HG03354 (cell line): ENCODE measurements around the gene BABAM1.

Experiments
- ATAC-seq: cut with Tn5 transposase; IDR thresholded peaks from one replicate; pipeline ENCODE4 v1.9.1; 2021; ENCODE audit warnings: mild to moderate bottlenecking; ENCODE audit not compliant: unreplicated experiment, poor library complexity, severe bottlenecking

BABAM1 gene

GRCh38 chr19:17296273-17296672 is 29.0 kb downstream of the BABAM1 start:
- no peak for ATAC-seq

- no peak for ATAC-seq
These were observed 29.7 kb downstream of the BABAM1 start for GRCh38 chr19:17296976-17297375.

GRCh38 chr19:17300992-17301619 is 33.9 kb downstream of the BABAM1 start:
- ATAC-seq, result no peak

- ATAC-seq, result no peak
These were observed 35.3 kb downstream of the BABAM1 start for GRCh38 chr19:17302391-17303166.

GRCh38 chr19:17303167-17303939 is 36.1 kb downstream of the BABAM1 start, which contains the start of gene ABHD8:
ABHD8 (minus strand) TSS chr19:17303425; CDS start chr19:17301616, 1,809 bp downstream.
- ATAC-seq, result peak; percentile 61

- no peak for ATAC-seq
These were observed 36.7 kb downstream of the BABAM1 start for GRCh38 chr19:17303940-17304267.

- no peak for ATAC-seq
These were observed 37.4 kb downstream of the BABAM1 start for GRCh38 chr19:17304386-17305215.

GRCh38 chr19:17305216-17305516 is 37.9 kb downstream of the BABAM1 start:
- no peak for ATAC-seq

GRCh38 chr19:17305517-17306284 is 38.5 kb downstream of the BABAM1 start, which contains the start of gene MRPL34:
MRPL34 (plus strand) TSS chr19:17305872; CDS start chr19:17305893, 21 bp downstream.
- peak; percentile 66 for ATAC-seq

GRCh38 chr19:17306285-17306714 is 39.1 kb downstream of the BABAM1 start:
- no peak for ATAC-seq

GRCh38 chr19:17307876-17308377 is 40.7 kb downstream of the BABAM1 start:
- ATAC-seq, result no peak

- ATAC-seq, result peak; percentile 59
These were observed 42.1 kb downstream of the BABAM1 start, which contains the start of gene DDA1 for GRCh38 chr19:17309198-17309964. DDA1 (plus strand) TSS chr19:17309563; CDS start chr19:17309655, 92 bp downstream.

GRCh38 chr19:17309965-17310461 is 42.8 kb downstream of the BABAM1 start:
- ATAC-seq, result no peak

GRCh38 chr19:17311455-17312188 is 44.4 kb downstream of the BABAM1 start:
- no peak for ATAC-seq

GRCh38 chr19:17312189-17313113 is 45.2 kb downstream of the BABAM1 start:
- no peak for ATAC-seq

GRCh38 chr19:17314007-17314593 is 46.9 kb downstream of the BABAM1 start:
- no peak for ATAC-seq
